HepG2 (cell line): Measurements from ENCODE around the gene CD36. TPM values are rescaled to one million over a fixed set of nuclear protein-coding genes. Genes with fewer than 3 reads are reported as not detected.

Source experiments
- AHDC1 ChIP-seq: sonication (generic); formaldehyde crosslinking; IDR thresholded peaks from 2 replicates; pipeline ENCODE4 v1.5.1; 2020; ENCODE audit warnings: mild to moderate bottlenecking, missing genetic modification reagents, borderline replicate concordance
- CBX5 ChIP-seq: sonication (generic); formaldehyde crosslinking; IDR thresholded peaks from 2 replicates; pipeline ENCODE4 v1.4.0; 2020; ENCODE audit warnings: missing genetic modification reagents, borderline replicate concordance
- FOXP1 ChIP-seq, 2 experiments: fragments of 450-650 bp in 1 of 2; IDR thresholded peaks; 2 replicates each; pipeline ENCODE4 v1.6.1; 2017 to 2018; ENCODE audit warnings: antibody characterized with exemption in 1 of 2
- HNF4A ChIP-seq: sonication (generic); formaldehyde crosslinking; IDR thresholded peaks from 2 replicates; pipeline ENCODE4 v1.4.0; 2020; ENCODE audit warnings: missing genetic modification reagents
- KDM6A ChIP-seq: IDR thresholded peaks from 2 replicates; pipeline ENCODE4 v1.6.1; 2016; ENCODE audit warnings: low read depth
- NFIB ChIP-seq: sonication (generic); formaldehyde crosslinking; IDR thresholded peaks from 2 replicates; pipeline ENCODE4 v1.9.0; 2021; ENCODE audit warnings: missing genetic modification reagents, mild to moderate bottlenecking, borderline replicate concordance
- NKX3-1 ChIP-seq: sonication (generic); formaldehyde crosslinking; IDR thresholded peaks from 2 replicates; pipeline ENCODE4 v1.5.0; 2020; ENCODE audit warnings: missing genetic modification reagents
- NR2F2 ChIP-seq: IDR thresholded peaks from 2 replicates; pipeline ENCODE4 v1.6.1; 2012; ENCODE audit warnings: low read depth, inconsistent platforms, borderline replicate concordance
- PAXIP1 ChIP-seq: sonication (generic); formaldehyde crosslinking; conservative IDR thresholded peaks from 2 replicates; pipeline ENCODE4 v1.4.0; 2020; ENCODE audit warnings: mild to moderate bottlenecking, missing genetic modification reagents, moderate library complexity
- POGZ ChIP-seq: sonication (generic); formaldehyde crosslinking; IDR thresholded peaks from 2 replicates; pipeline ENCODE4 v1.4.0; 2020; ENCODE audit warnings: mild to moderate bottlenecking, missing genetic modification reagents
- PPARG ChIP-seq: conservative IDR thresholded peaks from 2 replicates; pipeline ENCODE4 v1.6.1; 2016; ENCODE audit warnings: missing biosample characterization, missing genetic modification reagents
- TFDP2 ChIP-seq: sonication (generic); formaldehyde crosslinking; IDR thresholded peaks from 2 replicates; pipeline ENCODE4 v1.4.0; 2020; ENCODE audit warnings: missing genetic modification reagents
- THYN1 ChIP-seq: sonication (generic); formaldehyde crosslinking; IDR thresholded peaks from 2 replicates; pipeline ENCODE4 v1.8.1; 2023; ENCODE audit warnings: low read depth, mild to moderate bottlenecking, moderate library complexity, missing genetic modification reagents, borderline replicate concordance
- ZBTB44 ChIP-seq: sonication (generic); formaldehyde crosslinking; IDR thresholded peaks from 2 replicates; pipeline ENCODE4 v1.4.0; 2020; ENCODE audit warnings: missing genetic modification reagents
- ZNF292 ChIP-seq: sonication (generic); formaldehyde crosslinking; IDR thresholded peaks from 2 replicates; pipeline ENCODE4 v1.8.1; 2022; ENCODE audit warnings: mild to moderate bottlenecking, low read depth, missing genetic modification reagents, borderline replicate concordance
- ZNF549 ChIP-seq: sonication (generic); formaldehyde crosslinking; IDR thresholded peaks from 2 replicates; pipeline ENCODE4 v1.5.0; 2020; ENCODE audit warnings: missing genetic modification reagents
- ZNF709 ChIP-seq: sonication (generic); formaldehyde crosslinking; IDR thresholded peaks from 2 replicates; pipeline ENCODE4 v1.5.0; 2020; ENCODE audit warnings: mild to moderate bottlenecking, missing genetic modification reagents
- polyA plus RNA-seq, 8 experiments: library from polyadenylated mRNA; depleted of rRNA in 3 of 8; stranded (reverse) in 7 of 8; unstranded in 1 of 8; fragments of >200 nt; fragmentation: Illumina TruSeq in 4 of 8; extraction: Trizol in 4 of 8; gene quantifications; 2 replicates each; pipeline versions ENCODE4 v1.2.1 to v1.2.3, GENCODE V29; 2011 to 2016; ENCODE audit warnings: low read depth in 4 of 8, missing spikeins in 1 of 8, mixed read lengths in 1 of 8; ENCODE audit not compliant: insufficient read depth in 1 of 8
- total RNA-seq, 5 experiments: library from RNA; depleted of rRNA; stranded (reverse); fragments of >200 nt; fragmentation: Illumina TruSeq; extraction: Trizol; gene quantifications; 2 replicates each; pipeline ENCODE4 v1.2.3, GENCODE V29; 2016; ENCODE audit warnings: low read depth in 1 of 5

Gene CD36
- total and polyA plus RNA-seq, 2 of the 13 experiments (the other 11 are each of a cell fraction or from before 2014, with no cell fraction given), result 2.8 to 4.8 TPM

- TF ChIP-seq NFIB (no peak), PAXIP1 (CRISPR knock-in tag) (peak; percentile 82), FOXP1 (IDR thresholded peaks at IDR 0.05) (no peak), FOXP1 (CRISPR knock-in tag; IDR thresholded peaks at IDR 0.05) (peak; percentile 37; the same call in 1 of the 2 replicates), CBX5 (CRISPR knock-in tag) (no peak), ZNF709 (CRISPR knock-in tag) (no peak), ZNF549 (no peak), THYN1 (no peak), AHDC1 (CRISPR knock-in tag) (peak; percentile 32; the same call in 1 of the 2 replicates), HNF4A (peak; percentile 82), NKX3-1 (CRISPR knock-in tag) (no peak), TFDP2 (CRISPR knock-in tag) (no peak), PPARG (CRISPR knock-in tag) (0 out of 2 replicates have a peak, but pooled peaks have one; percentile 19), ZBTB44 (no peak), NR2F2 (peak; percentile 76; the same call in 1 of the 2 replicates), POGZ (peak; percentile 29; the same call in 1 of the 2 replicates), ZNF292 (CRISPR knock-in tag) (peak; percentile 73), KDM6A (no peak)
Observed at GRCh38 chr7:80678707-80679106, 40.3 kb downstream of the CD36 start (continued).
